HG02678 (cell line): ENCODE results near the gene MTMR12.
A peak's percentile ranks its signal among the peaks of the same experiment; 100 is the strongest.
"Not testable (repeated sequence)": the region's sequence is repeated elsewhere in the genome, so short reads cannot be mapped to it uniquely, and the experiment has no call there.

Experiments
- ATAC-seq: cut with Tn5 transposase; IDR thresholded peaks from one replicate; pipeline ENCODE4 v1.9.1; 2021; ENCODE audit warnings: mild to moderate bottlenecking, moderate library complexity; ENCODE audit not compliant: unreplicated experiment

MTMR12 gene

DNA sequence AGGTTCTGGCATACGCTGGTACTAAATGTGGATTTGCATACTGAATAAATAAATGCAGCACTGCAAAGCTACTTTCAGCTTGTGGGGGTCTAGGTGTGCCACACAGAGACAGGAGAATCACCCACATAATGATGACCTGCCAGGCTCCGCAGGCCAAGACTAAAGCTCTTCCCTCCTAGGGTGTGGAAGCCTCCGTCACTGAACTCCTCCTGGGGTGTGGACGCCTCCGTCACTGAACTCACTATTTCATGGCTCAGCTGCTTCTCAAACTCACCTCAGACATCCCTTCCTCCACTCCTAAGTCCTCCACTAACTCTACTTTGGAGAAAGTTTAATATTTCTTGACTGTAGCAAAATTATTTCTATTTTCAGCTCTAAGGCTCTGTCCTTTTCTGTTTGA, 73.4 kb downstream of the MTMR12 start:
- no peak for ATAC-seq

DNA sequence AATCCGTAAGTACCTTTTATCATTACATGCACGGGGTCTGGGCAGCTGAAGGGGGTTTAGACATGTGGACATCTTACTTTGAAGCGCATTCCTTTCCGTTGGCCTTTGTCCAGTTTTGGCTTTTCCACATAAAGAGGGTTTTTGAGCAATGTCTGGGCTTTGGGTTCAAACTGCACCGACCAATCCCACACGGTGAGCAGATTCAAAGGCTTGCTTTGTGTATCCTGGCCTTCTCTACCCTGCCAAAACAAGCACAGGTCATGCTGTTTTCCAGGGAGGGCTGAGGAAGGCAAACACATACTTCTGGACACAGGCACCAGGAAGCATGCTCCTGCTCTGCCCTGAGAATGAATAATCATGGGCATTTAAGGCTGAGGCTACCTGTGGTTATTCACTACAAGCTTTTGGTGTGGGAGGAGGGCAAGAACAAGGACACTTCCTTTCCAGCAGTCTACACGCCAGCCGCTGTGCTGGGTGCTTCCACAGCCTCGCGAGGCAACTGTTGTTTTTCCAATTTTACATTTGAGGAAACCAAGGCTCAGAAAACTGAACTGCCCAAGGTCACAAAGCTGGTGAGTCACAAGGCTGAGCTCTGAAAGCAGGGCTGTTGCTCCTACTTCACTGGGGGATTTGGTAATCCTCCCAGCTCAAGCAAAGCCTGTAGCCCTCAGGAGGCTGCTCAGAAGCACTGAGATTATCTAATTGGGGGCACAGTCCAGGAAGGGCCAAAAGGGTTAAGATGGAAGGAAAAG, 78.9 kb downstream of the MTMR12 start:
- no peak for ATAC-seq

DNA sequence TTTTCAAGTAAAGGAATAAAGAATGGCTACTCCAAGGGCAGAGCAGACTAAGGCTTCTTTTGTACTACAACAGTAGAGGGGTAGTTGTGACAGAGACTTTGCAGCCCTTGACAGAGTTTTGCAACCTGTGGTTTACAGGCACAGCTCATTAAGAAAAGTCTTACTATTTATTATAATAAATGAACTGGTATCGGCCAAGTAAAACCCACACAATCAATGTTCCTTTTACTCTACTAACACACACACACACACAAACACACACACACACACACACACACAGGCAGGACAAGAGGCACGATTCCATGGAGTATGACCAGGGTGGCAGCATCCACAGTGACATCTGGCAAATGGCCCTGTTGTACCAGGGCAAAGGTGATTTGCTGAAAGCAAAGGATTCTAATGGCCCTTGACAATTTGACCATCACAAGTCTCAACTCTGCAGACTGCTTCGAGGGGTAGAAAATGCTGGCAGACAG, 79.5 kb downstream of the MTMR12 start:
- ATAC-seq: no peak

DNA sequence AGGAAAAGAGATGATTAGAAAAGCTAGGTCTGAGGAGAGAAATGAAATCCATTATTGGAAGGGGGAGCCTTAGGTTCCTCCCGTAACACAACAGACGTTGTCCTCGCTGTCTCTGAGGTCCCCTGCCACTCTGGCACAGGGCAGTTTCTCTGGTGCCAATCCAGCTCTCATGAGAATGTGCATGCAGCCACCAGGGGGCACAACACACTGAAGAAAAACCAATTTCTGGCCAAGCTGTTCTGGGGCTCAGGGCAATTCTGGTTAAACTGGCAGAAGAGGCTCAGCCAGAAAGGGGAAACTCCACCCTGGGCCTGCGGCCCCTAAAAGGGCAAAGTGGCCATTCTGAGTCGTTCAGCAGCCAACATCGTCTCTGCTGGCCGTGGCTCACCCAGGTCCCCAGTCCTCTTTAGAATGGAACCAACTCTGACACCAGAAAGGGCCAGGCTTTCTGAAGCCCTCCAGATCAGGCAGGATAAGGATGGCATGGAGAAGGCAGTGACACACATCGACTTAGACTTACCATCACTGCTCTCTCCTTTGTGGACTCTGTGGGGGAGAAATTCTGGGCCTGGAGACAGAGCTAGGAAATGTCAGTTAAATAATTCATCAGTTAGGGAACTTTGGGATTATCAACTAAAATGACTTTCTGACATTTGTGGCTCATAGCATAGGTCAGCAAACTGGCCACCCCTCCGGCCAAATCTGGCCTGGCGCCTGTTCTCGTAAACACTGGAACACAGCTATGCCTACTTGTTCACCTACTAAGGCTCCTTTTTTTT, 80.1 kb downstream of the MTMR12 start:
- ATAC-seq: peak; percentile 85

DNA sequence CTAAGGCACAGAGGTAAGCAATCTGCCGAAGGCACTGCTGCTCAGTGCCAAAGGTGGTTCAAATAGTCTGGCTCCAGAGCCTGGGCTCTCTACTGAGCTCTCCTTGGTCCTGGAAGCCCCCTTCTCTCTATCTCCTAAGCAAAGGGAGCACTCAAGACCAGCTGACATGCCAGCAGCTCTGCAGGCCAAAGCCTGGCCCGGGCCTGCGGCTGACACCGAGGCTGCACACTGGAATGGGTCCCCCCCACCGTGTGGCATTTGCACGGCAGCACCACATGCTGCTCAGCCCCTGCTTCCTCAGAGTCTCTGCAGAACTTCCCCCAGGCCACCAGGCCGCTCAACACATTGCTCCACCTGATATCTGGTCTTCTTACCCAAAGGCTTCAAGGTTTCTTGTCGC, 80.8 kb downstream of the MTMR12 start:
- peak; percentile 24 for ATAC-seq

DNA sequence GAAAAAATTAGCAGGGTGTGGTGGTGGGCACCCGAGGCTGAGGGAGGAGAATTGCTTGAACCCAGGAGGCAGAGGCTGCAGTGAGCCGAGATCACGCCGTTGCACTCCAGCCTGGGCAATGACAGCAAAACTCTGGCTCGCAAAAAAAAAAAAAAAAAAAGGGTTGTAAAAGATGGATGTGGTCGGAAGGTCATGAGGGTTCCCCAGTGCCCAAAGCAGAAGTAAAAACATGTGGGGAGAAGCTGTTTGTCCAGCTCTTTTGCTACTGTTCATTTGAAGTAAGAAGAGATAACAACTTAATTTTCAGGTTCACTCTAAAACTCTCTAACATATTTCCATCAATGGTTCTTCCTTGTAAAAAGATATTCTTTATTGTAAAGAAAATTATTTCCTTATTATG, 81.5 kb downstream of the MTMR12 start:
- no peak for ATAC-seq

DNA sequence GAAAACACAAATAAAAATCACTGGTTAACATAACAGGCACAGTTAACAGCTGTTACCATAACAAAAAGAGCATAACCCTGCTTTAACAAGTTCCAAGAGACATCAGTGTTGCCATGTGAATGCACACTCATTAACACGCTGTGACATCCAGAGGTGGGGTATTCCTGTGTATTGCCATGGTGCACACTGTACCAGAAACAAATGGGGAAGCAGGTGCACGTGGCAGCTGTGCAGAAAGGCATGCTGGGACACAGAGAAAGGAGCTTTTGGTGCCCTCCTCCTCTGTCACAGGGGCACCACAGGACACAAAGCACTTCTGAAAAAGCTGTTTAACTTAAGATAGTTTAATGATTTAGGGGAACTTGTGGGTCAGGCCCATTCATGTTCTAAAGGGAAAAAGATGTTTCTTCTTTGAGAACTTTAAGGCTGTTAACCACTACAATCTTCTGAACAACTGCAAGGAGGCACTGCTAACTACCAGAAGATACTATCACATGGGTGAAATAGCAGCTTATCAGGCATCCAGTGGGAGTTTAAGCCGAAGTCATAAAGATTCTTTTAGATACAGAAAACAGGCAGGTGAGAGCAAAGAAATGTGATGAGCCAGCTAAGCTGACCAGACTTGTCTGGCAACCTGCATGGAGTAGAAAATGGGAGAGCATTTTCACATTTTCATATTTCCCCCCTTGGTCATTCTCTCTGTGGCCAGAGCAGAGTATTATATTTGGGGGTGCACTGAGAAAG, 82.2 kb downstream of the MTMR12 start:
- ATAC-seq: no peak

DNA sequence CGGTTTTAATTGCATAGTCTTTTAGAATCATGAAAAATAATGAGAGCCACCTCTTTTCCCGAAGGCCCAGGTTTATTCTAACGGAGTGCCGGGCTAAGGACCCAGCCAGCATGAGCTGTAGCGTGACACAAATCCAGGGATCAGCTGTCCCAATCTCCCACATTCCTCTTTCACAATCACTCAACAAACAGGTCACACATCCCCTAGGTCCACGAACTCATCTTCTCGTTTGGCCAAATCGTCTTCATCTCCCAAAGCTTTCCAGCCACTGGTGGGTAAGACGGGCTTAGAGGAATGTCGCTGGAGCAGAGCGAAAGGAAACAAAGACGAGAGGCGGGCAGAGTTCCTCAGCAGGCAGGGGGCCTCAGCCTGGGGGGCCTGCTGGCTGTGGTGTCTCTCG, 83.2 kb downstream of the MTMR12 start:
- no peak for ATAC-seq

DNA sequence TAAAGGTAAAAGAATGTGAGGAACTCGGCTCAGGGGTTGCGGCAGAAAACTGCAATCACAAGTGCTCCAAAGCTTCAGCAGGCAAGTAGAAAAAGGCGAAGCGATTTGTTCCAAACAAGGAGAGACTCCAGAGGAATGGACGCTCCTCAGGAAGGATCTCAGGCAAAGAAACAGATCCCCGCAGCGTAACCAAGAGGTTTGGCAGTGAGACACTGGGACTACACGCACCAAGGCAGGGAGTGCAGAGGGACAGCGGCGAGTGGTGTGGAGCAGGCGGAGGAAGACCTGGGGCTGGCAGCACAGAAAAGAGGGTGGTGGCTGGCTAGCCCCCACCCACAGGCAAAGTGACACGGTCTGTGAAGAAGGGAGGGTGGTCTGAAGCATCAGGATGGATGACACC, 83.9 kb downstream of the MTMR12 start:
- ATAC-seq: no peak

DNA sequence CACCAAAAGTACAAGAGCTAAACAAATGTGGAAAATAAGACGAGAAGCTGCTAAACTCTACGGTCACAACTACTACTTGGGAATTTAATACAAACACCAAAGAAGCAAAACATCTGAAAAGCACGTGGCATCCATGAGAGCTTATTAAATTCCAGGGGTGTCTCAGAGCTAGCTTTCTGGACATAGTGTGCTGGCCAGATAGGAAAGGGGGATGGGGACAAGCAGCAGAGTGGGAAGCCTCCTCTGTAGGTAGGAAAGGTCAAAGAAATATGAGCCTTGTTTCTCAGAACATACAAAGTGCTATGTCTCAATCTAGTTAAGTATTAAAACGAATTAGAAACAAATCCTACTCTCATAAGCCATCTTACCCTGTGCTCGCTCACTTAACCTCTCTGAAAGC, 87.3 kb downstream of the MTMR12 start:
- no peak for ATAC-seq

DNA sequence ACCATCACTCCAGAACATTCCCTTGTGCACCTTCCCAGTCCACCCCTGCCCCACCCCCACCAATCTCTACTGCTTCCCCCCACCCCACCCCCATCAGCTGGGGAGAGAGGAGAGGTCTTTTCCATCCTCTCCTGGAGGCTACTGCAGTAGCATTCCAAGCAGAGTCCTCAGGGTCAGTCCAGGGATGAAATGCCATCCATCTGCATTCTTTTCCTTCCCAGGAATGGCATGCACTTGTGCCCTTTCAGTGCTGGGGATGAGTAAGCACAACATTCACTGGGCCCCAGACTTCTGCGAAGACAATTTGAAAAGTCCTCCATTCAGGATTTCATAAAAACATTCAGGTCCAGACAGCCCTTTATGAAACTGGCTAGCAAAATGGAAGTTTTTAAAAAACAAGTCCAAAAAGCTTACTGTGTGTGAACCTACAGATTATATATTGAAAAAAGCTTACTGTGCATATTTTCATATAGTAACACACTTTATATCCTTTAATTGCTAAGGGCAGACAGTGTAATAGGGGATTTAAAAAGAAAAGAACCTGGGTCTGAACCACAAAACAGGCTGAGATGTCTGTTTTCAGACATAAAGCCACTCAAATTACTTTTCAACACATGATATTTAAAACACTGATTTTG, 88.6 kb downstream of the MTMR12 start:
- no peak for ATAC-seq

DNA sequence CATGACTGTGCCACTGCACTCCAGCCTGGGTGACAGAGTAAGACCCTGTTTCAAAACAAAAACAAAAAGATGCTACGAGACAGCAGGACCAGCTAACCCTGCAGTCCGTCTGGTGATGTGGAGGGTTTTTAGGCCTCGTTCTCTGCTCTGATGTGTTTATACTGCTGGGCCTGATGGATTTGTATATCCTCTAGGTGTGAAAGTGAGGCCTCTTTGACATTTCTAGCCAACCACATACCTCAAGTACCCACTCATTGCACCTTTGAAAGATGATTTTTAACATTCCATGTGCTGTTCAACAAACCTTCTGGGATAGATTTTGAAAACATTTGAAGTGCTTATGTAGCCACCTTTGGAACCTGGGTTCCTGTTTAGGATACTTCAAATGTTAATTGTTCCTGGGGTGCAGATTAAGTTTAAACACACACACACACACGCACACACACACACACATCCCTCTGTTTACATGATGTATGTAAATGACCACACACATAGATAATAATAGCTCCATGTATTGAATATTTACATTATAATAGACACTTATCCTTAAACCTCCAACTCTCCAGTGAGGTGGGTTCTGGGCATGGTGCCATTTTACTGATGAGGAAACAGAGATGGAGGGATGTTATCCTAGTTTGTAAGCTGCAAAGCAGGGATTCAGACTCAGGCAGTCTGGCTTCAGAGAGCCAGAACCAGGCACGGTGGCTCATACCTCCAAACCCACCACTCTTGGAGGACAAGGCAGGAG, 89.8 kb downstream of the MTMR12 start:
- no peak for ATAC-seq

DNA sequence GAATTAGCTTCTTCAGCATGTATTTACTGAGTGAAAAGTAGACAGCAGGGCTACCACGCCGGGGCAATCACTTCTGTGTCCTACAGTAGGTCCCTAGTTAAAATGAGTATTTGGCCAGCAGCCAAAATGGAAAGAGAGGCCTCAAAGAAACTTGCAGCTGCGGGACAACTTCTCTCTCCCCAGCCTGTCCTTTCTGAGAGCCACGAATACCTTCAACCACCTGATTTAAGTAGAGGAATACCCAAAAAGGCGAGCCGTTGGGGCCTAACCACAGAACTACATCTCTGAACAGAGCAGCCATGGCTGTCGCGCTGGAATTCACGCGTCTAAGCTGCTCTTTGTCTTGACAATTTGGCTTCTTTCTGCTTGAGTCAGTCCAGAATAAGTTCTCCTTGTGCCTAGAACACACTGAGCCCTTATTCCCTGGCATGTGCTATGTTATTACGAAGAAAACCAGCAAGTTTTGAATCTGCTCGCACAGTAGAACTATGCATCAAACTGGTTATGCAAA, 94.8 kb downstream of the MTMR12 start:
- peak; percentile 49 for ATAC-seq

DNA sequence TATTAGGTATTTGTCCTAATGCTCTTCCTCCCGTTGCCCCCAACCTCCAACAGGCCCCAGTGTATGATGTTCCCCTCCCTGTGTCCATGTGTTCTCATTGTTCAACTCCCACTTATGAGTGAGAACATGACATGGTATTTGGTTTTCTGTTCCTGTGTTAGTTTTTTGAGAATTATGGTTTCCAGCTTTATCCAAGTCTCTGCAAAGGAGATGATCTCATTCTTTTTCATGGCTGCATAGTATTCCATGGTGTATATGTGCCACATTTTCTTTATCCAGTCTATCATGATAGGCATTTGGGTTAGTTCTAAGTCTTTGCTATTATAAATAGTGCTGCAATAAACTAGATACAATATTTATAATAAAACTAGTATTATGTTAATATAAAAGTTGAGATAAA, 98.4 kb downstream of the MTMR12 start:
- ATAC-seq: not testable (repeated sequence)

DNA sequence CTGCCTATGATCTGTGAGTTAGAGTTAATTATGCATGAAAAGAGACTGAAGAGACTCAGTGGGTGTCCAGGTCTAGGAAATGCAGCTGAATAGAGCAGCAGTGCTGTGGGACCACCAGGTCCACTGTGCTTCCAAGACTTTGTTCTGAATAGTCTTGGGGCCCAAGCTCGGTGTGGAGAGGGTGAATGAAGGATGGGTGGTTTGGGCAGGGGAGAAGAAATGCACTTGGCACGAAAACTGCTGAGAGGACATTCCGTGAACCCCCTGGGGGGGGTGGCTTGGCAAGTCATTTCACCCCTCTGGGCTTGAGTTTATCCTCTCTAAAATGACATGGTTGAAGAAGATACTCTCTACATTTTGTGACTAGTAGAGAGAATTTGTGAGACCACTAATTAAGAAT, 102.6 kb downstream of the MTMR12 start:
- ATAC-seq: no peak

DNA sequence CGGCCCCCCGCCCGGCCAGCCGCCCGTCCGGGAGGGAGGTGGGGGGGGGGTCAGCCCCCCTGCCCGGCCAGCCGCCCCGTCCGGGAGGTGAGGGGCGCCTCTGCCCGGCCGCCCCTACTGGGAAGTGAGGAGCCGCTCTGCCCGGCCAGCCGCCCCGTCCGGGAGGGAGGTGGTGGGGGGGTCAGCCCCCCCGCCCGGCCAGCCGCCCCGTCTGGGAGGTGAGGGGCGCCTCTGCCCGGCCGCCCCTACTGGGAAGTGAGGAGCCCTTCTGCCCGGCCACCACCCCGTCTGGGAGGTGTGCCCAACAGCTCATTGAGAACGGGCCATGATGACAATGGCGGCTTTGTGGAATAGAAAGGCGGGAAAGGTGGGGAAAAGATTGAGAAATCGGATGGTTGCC, 103.9 kb downstream of the MTMR12 start:
- ATAC-seq: not testable (repeated sequence)

DNA sequence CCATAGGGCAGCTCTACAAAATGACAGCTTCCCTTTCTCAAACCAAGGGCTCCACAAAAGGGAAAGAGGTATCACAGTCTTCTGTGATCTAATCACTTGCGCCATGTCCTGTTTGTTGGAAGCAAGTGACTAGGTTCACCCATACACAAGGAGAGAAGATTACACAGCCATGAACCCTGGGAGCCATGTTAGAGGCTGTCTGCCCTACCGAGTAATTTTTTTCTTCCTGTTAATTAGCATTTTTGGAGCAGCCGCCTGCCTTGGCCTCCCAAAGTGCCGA, 105.4 kb downstream of the MTMR12 start:
- ATAC-seq: no peak

DNA sequence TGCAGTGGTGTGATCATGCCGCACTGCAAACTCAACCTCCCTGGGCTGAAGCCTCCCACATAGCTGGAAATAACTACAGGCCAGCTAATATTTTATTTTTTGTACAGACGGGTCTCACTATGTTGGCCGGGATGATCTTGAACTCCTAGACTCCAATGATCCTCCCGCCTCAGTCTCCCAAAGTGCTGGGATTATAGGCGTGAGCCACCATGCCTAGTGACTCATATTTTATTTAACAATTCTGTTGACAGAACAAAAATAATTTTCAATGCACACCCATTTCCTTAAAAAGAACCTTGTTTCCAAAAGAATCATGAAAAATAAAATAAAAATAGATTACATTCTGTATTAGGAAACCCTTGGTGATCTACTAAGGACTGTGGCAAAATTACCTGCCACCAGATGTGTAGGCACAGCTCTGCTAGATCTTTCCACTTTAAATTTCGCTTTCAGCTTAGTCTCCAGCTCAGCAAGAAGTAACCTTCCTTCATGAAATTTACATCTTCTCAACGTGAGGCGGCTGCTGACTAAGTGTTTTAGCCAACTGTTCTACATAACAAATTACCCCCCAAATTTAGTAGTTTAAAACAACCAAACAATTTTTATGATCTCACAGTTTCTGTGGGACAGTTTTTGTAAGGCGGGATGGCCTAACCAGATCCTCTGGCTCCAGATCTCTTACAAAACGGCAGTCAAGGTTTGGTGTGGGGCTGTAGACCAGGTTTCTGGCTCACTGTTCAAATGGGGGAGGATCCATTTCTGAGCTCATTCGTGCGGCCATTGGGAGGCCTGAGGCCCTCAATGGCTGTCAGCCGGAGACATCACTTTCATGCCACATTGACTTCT, 106.0 kb downstream of the MTMR12 start:
- no peak for ATAC-seq

DNA sequence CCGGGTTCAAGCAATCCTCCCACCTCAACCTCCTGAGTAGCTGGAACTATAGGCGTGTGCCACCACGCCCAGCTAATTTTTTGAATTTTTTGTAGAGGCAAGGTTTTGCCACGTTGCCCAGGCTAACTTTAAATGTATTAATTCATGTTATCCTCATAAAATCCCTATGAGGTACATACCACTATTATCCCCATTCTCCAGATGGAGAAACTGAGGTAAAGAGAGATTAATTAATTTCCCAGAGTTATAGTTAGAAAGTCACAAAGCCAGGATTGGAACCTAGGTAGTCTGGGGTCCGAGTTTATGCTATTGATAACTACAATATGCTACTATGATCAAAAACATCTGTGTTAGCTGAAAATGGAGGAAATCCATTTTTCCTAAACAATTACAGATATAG, 106.7 kb downstream of the MTMR12 start:
- ATAC-seq: no peak

DNA sequence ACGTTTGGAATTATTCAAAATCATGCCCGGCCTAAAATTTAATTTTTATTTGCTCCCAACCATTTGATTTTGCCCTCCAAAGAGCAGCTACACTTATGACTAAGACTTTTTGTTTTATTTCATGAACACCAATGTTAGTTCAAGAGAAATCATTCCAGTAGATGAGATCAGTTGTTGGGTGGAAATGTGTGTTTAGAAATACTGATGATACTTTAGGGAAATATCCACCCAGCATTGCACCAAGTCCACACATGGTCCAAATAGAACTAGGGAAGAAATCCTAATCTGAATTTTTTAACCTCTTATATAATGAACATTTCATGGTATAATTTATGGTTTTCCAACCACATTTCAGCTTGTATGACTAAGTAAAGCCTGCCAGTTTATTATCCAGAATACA, 110.3 kb downstream of the MTMR12 start:
- ATAC-seq: no peak
